ENCODE data around the gene HSPB2.

Gene HSPB2

GRCh38 chr11:111908639-111909305, 3.8 kb upstream of the HSPB2 start:
- DNase-seq = no peak
- TF ChIP-seq GATA1 (IDR thresholded peaks at IDR 0.05; ENCODE audit: low read depth, low read length) = no peak
- no peak for TF ChIP-seq POLR2A (IDR thresholded peaks at IDR 0.05; ENCODE audit: low read length)

DNA sequence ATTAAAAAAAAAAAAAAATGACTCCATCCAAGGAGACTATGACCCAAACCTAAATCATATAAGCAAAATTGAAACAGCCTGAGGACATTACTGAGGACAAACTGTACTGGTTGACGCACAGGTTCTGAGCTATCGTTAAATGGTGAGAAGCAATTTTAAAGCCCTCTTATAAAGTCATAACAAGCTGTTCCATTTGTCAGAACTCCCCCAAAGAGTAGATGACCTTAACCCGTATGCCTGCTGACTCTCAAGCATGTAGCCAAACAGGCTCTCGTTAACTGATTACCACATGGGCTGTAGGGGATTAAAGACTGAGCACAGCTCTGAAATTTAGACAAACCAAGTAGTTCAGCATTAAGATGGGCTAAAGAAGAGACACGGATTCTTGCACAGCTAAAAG, 3.2 kb upstream of the HSPB2 start:
- no peak for DNase-seq
- TF ChIP-seq GATA1 (IDR thresholded peaks at IDR 0.05; ENCODE audit: low read depth, low read length) (no peak), POLR2A (IDR thresholded peaks at IDR 0.05; ENCODE audit: low read length) (no peak)

DNA sequence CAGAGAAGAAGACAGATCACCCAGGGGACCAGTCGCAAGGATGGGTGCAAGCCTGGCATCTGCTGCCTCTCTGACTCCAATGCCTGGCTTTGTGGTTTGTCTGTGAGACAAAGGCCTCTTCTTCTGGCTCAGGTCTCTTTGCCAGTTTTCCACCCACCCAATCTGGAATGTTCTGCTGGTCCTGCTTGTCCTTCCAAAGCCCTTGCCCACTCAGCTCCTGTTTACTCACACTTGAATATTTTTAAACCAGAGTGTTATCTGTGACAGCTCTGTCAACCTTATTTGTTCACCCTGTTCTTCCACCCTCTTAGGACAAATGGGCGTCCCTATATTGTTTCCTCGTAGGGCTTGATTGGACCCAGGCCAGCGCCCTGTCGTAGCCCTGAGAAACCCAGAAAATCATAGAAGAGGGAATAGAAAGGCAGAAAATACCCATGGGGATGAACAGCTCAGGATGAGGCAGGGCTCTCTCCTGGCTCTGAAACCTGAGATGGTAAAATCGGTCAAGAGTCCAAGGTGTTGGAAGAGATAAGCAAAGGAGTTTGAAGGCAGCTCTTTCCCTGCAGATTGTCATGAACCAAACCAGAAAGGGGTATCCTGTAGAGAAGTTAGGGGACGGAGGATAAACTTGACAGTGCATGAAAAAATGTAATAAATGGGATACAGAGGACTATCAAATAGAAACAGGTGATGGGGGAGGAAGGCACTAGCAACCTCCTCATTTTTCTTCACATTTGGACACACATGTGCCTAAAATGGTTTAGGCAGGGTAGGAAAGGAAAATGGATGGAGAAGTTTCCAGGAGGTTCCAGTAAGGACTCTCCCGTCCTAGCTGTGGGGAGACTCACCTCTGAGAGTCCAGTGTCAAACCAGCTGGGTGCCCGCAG, 1.6 kb upstream of the HSPB2 start:
- peak in 1 of 2 experiments; percentile 20 for DNase-seq
- no peak for TF ChIP-seq POLR2A (IDR thresholded peaks at IDR 0.05; ENCODE audit: low read length)
- no peak for TF ChIP-seq GATA1 (IDR thresholded peaks at IDR 0.05; ENCODE audit: low read depth, low read length)

GRCh38 chr11:111911563-111912401, 752 bp upstream of the HSPB2 start, which contains the start of gene CRYAB:
TSS of gene CRYAB (minus strand) at chr11:111911770. CDS start at chr11:111911724, 46 bp downstream.
- DNase-seq = peak; percentile 21 to 25
- TF ChIP-seq POLR2A (IDR thresholded peaks at IDR 0.05; ENCODE audit: low read length) (no peak), GATA1 (IDR thresholded peaks at IDR 0.05; ENCODE audit: low read depth, low read length) (no peak)

GRCh38 chr11:111913031-111913861, 712 bp downstream of the HSPB2 start:
- no peak for DNase-seq
- TF ChIP-seq POLR2A (IDR thresholded peaks at IDR 0.05; ENCODE audit: low read length) (no peak), GATA1 (IDR thresholded peaks at IDR 0.05; ENCODE audit: low read depth, low read length) (no peak)

- DNase-seq = no peak
- TF ChIP-seq GATA1 (IDR thresholded peaks at IDR 0.05; ENCODE audit: low read depth, low read length) = no peak
- TF ChIP-seq POLR2A (IDR thresholded peaks at IDR 0.05; ENCODE audit: low read length) = no peak
Measured at GRCh38 chr11:111913997-111914396, 1.5 kb downstream of the HSPB2 start.

GRCh38 chr11:111916768-111917167, 4.2 kb downstream of the HSPB2 start:
- TF ChIP-seq GATA1 (IDR thresholded peaks at IDR 0.05; ENCODE audit: low read depth, low read length) (no peak), POLR2A (IDR thresholded peaks at IDR 0.05; ENCODE audit: low read length) (no peak)
- DNase-seq = no peak

DNA sequence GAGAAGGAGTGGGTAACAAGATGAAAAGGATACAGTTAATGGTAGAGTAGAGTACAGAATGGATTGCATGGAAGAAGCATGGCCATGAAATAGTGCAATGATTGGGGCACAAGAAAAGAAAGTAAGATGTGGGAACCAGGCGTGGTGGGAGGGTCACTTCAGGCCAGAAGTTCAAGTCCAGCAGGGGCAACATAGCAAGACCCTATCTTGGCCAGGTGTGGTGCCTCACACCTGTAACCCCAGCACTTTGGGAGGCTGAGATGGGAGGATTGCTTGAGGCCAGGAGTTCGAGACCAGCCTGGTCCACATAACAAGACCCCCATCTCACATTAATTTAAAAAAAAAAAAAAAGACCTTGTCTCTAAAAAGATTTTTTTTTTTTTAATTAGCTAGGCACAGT, 4.8 kb downstream of the HSPB2 start:
- no peak for DNase-seq
- no peak for TF ChIP-seq GATA1 (IDR thresholded peaks at IDR 0.05; ENCODE audit: low read depth, low read length)
- no peak for TF ChIP-seq POLR2A (IDR thresholded peaks at IDR 0.05; ENCODE audit: low read length)

DNA sequence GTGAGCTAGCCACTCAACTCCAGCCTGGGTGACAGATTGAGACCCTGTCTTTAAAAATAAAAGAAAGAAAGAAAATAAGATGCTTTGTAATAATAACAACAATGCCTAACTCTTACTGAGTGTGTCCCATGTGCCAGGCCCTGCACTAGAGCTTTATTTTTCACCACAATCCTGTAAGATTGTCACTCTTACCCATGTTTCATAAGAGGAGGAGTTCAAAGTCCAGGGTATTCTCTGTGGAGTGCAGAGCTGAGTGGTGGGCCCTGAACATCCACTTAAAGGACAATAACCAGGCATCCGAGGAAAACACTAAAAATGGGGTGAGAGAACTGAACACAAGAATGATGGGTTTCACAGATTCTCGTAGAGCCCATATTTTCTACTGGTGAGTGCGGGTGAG, 5.3 kb downstream of the HSPB2 start:
- TF ChIP-seq GATA1 (IDR thresholded peaks at IDR 0.05; ENCODE audit: low read depth, low read length) (no peak), POLR2A (IDR thresholded peaks at IDR 0.05; ENCODE audit: low read length) (no peak)
- no peak for DNase-seq

DNA sequence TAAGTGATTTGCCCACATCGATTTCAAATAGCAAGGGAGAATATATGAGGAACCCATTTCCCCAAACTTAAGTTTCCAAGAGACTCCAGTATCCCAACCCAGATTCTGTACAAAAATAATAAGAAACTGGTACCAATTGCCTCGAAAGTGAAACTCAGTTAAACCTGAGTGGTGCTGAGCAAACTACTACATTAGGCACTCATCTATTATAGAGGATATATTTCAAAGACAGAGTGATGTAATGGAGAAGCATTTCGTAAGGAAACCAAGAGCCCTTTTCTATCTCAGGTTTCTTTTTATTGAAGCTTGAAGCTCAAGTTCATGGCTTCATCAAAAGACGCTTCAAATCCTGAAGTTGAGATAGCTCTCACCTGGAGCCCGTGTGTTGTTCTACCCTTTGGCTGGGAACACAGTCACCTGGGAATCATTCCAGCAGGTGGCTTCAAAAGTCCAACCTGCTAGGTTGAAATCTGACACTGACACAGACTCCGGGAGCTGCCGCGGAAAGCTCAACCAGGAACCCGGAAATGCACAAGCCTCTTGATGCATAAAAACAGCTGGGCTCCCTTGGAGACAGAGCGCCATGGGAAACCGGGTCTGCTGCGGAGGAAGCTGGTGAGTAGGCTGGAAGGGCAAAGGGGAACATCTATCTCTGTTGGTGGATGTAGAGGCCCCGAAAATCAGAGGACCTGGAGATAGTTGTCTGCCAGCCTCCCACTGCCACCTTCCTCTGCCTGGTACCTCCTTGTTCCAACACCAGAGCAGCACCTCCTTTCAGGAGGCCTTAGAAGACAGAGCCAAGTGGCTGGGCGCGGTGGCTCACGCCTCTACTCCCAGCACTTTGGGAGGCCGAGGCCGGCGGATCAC, 6.1 kb downstream of the HSPB2 start, which contains the start of gene C11orf52:
Gene C11orf52 (plus strand): TSS at position 524 of the 867 bp plus-strand sequence. CDS start 60 bp downstream, at position 584.
- DNase-seq = no peak
- TF ChIP-seq POLR2A (IDR thresholded peaks at IDR 0.05; ENCODE audit: low read length) (no peak), GATA1 (IDR thresholded peaks at IDR 0.05; ENCODE audit: low read depth, low read length) (no peak)

DNA sequence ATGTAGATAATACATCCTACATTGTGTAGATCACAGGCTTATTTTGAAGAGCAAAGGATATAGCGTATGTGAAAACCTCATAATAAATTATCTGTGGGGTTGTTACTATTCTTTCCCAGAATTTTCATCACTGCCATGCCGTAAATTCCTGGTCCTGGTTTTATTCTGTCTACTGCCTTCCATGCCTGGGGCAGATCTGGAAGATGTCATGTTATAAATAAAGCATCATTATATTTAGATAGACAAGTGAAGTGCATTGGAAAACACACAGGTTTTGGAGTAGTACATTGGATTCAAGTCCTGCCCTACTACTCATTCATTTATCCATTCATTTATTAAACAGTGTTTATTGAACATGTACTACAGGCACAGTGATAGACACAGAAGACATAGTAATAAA, 8.4 kb downstream of the HSPB2 start:
- DNase-seq = no peak
- TF ChIP-seq POLR2A (IDR thresholded peaks at IDR 0.05; ENCODE audit: low read length) (no peak), GATA1 (IDR thresholded peaks at IDR 0.05; ENCODE audit: low read depth, low read length) (no peak)
